HG02763 (cell line): ENCODE results near the gene LRRC51.

Experiments
- ATAC-seq: cut with Tn5 transposase; IDR thresholded peaks from one replicate; pipeline ENCODE4 v1.9.1; 2021; ENCODE audit warnings: mild to moderate bottlenecking, moderate library complexity; ENCODE audit not compliant: unreplicated experiment

The LRRC51 gene, protein sequence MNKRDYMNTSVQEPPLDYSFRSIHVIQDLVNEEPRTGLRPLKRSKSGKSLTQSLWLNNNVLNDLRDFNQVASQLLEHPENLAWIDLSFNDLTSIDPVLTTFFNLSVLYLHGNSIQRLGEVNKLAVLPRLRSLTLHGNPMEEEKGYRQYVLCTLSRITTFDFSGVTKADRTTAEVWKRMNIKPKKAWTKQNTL

DNA sequence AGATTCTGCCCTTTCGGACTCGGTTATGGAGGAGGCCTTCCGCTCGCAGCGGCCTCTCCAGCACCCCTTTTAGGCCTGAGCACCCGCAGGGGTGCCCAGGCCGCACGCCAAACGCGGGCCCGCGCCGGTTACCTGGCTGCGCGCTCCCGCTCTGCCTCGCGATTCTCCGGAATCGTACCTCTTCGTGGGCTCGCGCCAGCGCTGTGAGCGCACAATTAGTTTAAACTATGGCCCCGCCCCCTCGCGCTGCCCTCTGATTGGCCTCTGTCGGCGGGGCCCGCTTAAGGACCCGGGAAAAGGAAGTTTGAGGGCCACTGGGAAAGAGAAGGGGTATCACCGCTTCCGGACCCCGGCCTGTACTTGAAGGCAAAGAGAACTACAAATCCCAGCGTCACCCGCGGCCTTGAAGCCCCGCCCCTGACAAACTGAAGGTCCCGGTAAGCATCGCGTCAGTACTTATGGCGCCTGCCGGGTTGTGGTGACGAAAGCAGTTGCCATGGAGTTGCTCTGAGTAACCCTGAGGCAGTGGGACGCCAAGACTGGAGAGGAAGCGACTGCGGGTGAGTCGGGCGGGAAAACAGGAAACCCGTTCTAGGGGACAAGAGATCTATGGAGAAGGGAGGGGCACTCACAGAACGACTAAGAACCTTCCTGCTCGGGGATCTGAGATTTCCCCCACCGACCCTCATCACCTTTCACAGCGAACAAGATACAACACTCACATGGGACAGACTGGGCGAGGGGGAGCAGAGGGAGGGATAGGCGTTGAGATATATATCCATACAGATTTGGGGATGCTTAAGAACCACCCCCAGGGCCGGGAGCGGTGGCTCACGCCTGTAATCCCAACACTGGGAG lies at the start of gene LRRC51, which contains the start of gene NUMA1:
Gene LRRC51, plus strand, starts transcription at position 525 of the 858 bp plus-strand sequence. CDS start 8,234 bp downstream, outside the sequence.
Gene NUMA1, minus strand, starts transcription at position 217 of the 858 bp plus-strand sequence. CDS start 44,599 bp downstream, outside the sequence.
- ATAC-seq = peak; percentile 92

DNA sequence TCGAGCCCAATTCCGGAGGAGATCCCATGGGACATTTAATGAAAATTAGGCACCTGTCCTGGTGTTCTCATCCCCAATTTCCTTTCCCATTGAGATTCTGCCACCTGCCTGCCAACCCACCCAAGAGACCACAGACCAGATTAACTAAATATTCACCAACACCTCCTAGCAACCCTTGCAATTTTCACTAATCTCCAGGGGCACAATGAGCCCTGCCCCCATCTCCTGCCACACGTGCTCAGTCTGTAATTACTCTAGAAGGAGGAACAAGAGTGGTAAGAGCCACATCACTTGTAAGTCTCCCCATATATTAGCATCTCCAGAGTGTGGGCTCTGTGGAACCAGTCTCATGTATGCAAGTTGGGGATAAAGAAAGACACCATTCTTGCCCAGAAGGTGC lies 44.0 kb upstream of the LRRC51 start:
- no peak for ATAC-seq

DNA sequence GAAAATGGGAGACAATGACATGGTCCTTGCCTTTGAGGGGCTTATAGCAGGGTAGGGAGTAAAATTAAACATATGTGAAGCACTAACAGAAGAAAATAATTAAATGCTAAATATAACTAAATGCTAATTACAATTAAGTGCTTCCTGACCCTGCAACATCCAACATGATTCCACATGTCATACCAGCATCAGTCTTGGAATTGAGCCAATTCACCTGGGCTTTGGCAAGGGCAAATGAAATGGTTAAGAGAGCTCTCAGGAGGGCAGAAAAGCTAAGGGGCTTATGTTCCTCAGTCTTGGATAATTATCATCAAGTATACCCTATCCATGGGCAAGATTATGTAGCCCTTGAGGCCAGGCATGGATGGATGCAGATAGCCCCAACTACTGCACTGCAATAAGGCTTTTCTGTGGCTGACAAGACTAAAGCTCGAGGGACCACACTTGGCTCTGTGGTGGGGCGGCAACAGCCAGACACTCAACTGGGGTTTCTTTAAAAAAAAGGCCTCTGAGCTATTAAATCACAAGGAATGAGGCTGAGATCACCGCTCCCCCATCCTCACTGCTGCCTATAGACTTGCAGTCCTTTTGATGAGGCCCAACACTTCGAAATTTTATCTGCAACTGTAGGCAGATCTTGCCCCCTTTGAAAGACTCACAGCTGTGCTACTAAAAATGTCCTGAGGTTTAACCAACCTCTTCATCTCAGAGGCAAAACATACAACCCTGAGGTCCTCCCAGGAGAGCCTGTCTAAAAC lies 42.9 kb upstream of the LRRC51 start:
- ATAC-seq = no peak

DNA sequence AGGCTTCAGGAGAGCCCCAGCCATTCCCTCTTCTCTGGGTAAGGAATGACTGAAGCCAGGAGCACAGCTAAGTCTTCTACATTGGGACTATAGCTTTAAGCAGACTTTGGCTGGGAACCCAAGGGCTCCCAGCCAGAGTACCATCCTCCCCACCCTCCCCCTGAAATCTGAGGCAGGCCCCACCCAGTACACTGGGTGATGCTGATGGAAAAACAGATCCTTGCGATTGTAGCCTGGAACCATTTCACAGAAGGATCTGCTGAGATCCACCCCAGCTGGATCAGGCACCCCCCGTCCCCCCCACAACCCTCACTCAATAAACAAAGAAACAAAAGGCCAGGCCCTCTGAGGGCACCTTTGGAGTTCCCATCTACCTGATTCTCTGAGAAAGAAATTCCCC lies 42.2 kb upstream of the LRRC51 start:
- ATAC-seq = no peak

DNA sequence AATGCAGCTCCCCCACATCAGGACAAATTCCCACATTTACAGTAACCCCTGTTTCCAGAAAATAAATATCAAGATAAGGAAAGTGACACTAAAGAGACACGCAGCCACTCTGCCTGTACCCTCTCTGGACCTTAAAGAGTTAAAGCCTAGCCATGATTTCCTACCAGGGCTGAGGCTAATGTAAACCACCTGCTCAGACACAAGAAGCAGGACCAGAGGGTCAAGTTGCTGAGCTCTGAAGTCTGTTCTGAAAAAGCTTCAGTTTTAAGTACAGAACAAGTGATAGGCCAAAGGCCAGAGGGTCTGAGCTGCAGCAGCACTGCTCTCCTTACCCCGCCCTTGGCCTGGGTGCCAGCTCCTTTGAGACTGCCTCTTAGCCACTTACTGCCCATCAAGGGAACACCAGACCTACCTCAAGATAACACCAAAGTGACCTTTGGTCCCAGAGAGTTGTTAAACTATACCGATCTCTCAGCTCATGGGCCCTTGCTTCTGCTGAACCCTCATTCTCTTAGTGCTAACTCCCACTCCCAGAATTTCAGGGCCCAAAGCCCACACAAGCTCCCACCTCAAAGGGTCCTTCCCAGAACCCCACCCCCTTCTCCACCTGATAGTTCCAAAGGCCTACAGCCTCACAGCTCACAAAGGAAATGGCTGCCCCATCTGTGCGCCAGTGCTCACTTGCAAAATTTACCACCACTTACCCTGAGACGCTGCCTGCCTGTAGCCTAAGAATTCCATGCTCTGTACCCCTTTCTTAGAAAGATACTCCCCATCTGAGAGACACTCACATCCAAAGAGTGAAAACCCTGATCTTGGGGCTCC lies 41.4 kb upstream of the LRRC51 start:
- no peak for ATAC-seq

DNA sequence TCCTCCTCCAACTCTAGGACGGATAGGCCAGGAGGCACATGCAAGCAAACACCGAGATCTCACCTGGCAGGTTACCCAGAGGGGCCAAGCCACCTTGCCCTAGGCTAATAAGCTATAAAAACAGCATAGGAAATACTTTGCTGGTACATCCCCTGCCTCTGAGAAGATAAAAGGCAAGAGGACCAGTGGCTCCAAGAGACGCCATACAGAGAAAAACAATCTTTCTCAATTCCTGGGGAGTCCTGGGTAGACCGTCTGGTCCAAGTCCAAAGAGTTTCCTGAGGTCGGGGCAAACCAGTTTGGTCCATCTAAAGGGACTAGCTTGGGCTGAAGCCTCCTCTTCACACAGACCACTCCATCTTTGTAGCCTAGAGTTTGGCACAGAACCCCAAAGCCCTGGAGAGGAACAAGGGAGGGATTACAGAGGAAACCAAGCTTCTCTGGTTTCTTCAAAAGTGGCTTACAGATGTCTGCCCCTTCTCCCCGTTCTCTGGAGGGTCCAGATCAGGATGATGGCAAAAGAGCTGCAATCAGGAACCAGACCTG lies 40.7 kb upstream of the LRRC51 start:
- no peak for ATAC-seq

DNA sequence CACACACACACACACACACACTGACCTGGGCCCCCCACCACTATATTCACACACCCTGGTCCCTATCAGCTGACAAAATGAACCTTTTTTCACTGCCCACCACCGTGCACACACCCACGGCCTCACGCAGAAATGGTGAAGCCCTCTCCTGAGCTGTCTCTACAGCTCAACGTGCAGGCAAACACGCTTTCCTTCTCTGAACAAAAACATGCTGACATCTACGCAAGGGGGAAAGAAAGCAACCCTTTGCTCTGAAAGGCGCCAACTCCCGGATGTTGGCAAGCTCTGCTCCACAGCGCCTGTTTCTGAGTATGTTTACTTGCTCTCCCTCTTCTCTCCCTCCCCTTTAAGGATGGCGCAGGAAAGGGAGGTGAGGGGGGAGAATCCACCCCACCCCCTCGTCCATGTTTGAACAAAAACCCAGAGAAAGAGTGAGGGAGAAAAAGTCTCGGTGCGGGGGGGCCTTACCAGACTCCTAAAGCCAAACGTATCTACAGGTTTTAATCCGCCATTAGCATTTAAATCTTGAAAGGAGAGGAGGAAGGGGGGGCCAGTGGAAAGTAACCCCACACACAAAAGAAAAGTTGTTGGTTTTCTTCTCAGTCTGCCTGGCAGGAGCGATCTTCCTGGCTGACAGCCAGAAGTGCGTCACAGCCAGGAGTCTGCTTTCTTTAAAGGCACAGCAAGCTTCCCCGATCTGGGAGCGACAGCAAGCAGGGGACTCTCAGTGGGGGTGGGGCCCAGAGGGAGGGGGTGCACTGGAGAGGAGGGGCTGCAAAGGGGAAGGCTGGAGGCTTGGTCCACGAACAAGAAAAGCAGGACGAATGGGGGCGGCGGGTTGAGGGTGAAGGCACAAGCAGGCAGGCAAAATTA lies 39.9 kb upstream of the LRRC51 start:
- no peak for ATAC-seq

DNA sequence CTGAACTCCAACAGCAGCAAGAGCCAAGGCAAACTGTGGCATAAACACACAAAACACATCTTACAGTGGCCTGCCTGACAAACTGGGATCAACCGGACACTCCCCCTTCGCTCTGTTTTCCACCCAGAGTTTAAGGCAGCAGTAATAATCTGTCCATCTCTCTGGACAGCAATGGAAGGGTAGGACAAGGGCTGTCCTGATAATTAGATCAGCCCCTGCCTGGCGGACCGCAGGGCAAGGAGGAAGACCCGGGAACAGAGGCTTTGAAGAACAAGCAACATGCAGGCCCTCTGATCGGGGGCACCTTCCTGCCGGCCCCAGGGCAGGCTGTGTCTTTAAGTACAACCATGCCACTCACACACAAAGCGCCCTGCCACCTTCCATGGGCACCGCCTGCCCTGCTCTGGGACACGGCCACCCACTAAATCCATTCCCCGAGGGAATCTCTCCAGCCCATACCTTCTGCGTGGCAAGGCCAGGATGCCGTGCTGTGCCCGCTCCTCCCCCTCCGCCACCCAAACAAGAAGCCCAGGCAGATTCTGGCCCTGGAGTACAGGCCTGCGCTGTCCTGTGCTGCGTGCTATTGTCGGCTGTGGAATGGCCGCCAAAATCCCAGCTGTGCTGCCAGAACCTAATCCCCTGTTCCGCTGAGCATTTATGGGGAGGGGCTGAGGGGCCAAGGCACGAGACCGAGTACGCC lies 39.1 kb upstream of the LRRC51 start:
- ATAC-seq = no peak

DNA sequence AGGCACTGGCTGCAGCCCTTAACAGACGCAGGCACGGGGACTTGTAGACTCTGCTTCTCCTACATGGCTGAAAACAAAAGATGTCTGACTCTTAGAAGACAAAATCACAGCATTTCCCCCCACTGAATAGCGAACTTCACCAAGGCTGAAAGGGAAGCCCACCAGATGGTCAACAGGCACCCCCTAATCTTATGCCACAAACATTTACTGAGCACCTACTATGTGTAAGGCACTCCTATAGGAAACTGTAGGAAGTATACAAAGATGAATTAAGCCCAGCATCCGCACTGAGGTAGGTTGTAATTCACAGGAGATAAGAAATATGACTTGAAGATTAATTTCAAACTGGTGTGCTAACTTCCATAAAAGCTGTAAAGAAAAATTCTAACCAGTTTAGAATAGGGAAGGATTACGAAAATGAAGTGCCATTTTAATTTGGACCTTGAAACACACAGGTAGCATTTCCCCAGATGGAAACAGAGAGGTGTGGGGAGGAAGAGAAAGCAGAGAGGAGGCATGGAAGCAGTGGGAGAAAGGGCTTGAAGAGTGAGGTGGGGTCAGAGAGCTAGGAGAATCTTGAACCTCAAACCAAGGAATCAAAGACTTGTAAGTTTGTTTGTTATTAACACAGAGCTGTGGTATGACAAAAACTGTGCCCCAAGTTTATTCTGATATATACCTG lies 38.4 kb upstream of the LRRC51 start:
- no peak for ATAC-seq

DNA sequence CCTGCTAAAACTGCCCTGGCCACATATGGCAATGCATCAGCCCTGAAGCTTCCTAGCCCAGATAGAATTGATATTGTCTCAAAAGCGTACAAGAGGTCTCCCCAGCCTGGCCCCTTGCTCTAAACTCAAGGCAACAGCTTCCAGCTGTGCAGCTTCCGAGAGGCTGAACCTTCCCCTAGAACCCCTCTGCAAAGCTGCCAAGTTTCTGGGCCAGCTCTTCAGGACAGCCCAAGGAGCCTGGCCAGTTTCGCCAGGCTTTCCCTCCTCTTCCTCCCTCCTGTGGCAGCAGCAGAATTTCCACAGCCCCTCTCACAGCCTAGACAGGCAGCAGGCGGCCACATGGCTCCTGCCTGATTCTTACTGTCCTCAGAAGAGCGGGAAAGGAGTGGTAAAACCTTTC lies 34.8 kb upstream of the LRRC51 start:
- ATAC-seq = no peak

DNA sequence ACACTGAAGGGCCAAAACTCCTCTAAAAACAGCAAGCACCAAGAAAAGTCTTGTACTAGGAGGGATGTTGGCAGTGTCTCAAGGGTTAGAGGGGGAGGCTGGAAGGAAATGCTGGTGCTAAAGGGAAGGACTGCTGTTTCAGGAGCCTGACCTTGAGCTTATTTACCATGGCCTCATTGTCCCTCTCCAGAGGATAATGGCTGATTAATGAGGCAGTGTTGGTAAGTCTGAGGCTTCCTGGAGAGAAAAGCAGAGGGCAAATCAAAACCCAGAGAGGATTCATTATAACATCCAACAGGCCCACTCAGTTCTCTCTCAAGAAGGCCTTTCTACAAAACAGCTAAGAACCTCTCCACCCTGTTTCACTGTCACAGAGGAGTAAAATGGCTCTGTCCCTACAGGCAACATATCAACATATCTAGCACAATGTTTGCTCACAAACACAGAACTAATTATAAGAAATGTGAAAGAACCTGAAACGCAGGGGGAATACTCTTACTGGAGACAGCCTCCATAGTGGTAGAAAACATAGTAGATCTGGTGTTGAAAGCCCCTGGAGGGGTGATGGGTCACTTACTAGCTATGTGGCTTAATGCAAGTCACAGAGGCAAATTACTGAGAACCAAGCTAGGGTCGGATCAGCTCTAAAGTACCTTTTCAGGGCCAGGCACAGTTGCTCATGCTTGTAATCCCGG lies 31.7 kb upstream of the LRRC51 start:
- no peak for ATAC-seq

DNA sequence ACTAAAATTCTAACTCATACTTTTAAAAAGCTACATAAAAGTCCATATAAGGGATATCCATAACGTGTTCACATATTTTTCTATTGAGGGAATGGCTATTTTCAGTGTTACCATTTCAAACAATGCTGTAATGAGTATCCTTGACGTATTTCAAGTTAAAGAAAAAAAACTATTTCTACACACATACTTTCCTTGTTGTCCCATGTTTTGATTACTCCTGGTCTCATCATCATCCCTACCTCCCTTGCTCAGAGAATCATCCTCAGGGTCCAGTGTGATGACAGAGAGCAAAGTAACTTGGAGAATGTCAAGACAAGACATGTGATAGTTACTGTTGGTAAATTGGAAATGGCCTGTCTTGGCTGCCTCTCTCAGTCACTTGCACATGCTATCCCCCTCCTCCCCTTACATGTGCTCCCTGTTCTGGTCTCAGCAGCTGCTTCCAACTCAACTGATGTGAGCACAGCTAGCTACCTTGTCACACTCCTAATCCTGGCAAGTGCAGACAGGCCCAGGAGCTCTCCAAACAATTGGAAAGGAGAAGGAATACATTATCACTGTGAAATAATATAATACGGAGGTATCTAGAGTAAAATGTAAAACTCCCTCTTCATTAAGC lies 22.1 kb upstream of the LRRC51 start:
- ATAC-seq = no peak

DNA sequence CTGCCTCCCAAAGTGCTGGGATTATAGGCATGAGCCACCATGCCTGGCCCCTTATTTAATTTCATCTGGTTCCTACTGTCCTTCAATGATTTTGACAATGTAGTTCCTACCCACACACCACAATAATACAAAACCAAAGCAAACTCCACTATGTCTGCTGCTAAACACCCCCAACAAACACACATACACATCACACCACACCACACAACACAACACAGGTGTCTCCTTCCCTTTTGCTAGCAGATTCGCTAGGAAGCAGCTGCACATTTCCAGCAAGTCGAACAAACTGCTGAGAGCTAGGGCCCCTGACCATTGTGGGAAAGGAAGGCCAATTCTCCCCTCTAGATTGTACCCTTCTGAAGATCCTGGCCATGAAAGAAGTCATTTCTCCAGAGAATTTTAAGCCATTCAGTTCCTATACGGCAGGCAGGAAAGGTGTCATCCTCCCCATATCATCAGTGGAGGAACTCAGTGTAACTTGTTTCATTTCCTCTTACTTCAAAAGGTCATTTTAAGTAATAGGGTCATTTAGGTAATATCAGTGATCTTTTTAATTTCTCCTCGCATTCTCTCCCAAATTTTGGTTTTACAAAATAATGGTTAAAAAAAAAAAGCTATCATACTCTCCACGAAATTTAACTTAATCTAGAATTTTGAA lies 18.8 kb upstream of the LRRC51 start:
- ATAC-seq = no peak

DNA sequence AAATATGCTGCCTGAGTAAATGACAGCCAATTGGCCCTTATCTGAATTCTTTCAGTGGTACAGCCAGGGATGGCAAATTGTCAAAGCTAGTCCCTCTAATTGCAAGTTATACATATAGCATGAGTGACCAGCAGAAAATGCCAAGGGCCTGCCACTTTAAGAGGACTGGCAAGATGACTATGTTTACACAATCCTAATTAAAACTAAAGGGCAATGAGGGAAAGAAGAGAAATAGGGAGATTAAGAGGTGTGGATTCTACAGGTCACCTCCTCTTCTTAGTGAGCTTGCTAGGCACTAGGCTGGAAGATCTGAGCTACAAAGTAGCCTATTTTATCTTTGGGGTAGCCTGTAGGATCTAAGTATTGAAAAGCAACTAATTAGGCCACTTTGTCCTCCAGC lies 13.8 kb upstream of the LRRC51 start:
- no peak for ATAC-seq

DNA sequence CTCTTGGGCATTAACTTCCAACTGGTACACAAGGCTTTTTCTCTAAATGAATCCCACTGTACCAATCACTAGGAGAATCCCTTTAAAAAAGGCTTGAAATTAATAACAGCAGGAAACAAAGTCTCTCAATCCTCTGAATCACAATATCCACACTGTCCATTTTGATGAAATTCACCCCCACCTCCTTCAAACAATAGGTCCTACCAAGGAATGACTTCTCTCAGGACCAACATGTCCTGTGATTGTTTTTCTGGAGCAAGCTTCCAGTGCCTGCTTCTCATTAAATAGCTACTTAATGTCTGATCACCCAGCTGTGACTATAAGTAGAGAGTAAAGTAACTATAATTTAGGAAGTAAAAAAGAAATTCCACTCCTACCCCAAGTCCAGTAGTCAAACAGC lies 13.4 kb upstream of the LRRC51 start:
- ATAC-seq = no peak

DNA sequence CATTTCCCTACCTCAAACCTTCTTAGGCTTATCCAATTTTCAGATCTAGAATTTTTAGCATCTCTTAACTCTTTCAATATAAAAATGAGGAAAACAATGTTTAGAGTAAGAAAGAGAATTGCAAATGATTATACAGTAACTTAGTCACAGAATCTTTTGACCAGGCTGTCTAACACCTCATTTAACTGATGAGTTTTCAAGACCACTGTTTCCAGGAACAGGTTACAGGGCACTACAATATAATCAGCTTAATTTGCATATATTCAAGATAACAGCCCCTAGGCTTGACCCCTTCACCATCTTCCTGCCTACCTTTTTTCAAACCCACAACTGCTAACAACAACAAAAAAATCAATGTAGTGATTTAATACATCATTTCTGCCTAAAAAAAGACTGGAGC lies 13.0 kb upstream of the LRRC51 start:
- ATAC-seq = no peak

DNA sequence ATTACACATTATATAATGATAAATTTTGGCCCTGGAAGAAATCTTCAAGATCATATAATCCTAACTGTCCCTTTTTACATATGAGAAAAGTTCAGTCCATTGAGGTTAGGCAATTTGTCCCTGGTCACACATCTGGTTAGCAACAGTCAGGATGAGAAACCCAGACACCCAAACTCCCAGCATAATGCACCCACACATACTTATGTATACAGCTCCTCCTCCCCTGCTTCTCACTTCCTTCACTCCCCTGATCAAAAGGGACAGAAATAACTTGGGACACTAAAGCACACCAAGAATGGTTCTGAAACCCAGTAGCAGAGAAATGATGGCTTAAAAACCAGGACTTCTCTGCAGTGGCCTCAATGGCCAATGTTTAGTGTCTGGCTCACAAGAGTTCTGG lies 11.4 kb upstream of the LRRC51 start:
- ATAC-seq = no peak
